Lung microvascular endothelial cell (primary cell): ENCODE data around the gene OR10H2. TPM values are rescaled to one million over a fixed set of nuclear protein-coding genes. Genes with fewer than 3 reads are reported as not detected.
"Not testable (repeated sequence)": the region's sequence is repeated elsewhere in the genome, so short reads cannot be mapped to it uniquely, and the experiment has no call there.

Source experiments
- DNase-seq, 2 donors: peaks; one replicate each; pipeline versions ENCODE4 v3.0.0 to v3.0.0-alpha.2; 2010; ENCODE audit warnings: low read depth in 2 of 2
- total RNA-seq: library from RNA; depleted of rRNA; stranded (reverse); fragments of >200 nt; gene quantifications from 2 replicates; pipeline ENCODE4 v1.2.1, GENCODE V29; 2014

OR10H2 gene
- total RNA-seq, 1 donor from 2014 or later = not detected

DNA sequence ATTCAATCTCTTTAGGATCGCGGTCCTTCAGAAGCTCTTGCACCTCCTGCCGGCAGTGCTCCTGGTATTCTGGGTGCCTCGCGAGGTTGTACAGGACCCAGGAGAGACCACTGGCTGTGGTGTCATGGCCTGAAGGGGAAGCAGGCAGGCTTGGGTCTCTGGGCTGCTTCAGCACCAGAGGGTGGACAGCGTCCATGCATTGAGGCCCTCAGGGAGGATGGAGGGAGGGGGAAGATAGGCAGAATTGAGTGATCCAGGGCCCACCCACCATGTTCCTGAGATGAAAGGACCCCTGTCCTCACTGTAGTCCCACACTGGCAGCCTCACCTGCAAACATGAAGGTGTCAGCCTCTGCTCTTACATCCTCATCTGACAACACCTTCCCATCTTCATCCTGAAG is 41.8 kb downstream of the OR10H2 start:
- no peak for DNase-seq

DNA sequence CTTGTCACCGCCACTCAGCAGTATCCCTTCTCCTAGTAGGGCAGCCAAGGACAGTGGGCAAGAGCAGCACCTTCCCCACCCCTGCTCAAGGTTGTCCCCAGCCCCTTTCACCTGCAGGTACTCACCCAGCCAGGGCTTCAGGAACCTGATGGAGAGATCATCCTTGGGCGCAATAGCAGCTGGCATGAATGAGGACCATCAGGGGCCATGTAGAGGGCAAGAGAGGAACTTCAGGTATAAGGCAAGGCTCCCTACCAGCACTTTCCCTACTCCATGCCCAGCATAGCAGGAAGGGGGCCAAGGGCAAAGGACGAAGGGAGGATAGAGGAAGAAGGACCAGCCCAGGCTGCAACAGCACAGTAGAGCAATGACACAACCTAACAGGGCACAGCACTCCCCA is 46.3 kb downstream of the OR10H2 start:
- not testable (repeated sequence) for DNase-seq

- no peak for DNase-seq
These were observed 47.4 kb downstream of the OR10H2 start for GRCh38 chr19:15775249-15775648.

DNA sequence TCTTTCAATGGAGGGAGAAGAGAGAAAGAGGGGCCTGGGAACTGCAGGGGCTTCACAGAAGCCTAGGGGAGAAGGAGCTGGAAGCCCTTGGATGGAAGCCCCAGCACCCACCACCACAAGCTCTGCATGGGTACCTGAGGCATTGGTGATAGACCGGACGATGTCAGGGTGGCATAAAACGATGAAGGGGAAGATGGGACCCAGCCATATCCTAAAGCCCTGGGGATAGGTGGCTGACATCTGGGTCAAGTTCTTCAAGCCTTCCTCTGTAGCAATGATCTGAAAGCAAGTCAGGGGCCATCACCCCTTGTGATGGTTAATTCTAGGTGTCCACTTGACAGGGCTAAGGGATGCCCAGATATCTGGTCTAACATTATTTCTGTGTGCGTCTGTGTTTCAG is 48.4 kb downstream of the OR10H2 start:
- DNase-seq = no peak

GRCh38 chr19:15776991-15777970 is 49.5 kb downstream of the OR10H2 start:
- DNase-seq = no peak

Other genes with a start within 250 kb of the OR10H2 start
- gene PGLYRP2, start 248.5 kb upstream of the OR10H2 start, total RNA-seq = not detected in 2 replicates
- gene CYP4F22, start 219.5 kb upstream of the OR10H2 start, total RNA-seq = not detected in 2 replicates
- gene CYP4F8, start 112.8 kb upstream of the OR10H2 start, total RNA-seq = not detected in 2 replicates
- gene CYP4F3, start 87.1 kb upstream of the OR10H2 start, total RNA-seq = not detected in 2 replicates
- gene CYP4F12, start 54.9 kb upstream of the OR10H2 start, total RNA-seq = not detected in 2 replicates
- gene OR10H3, start 10.0 kb downstream of the OR10H2 start, total RNA-seq = not detected in 2 replicates
- not detected in 2 replicates for gene OR10H5, start 59.6 kb downstream of the OR10H2 start, total RNA-seq
- gene OR10H1, start 87.6 kb downstream of the OR10H2 start, total RNA-seq = not detected in 2 replicates
- gene CYP4F2, start 170.1 kb downstream of the OR10H2 start, total RNA-seq = 0.22 TPM in 1 of 2 replicates, not detected in the other
- gene CYP4F11, start 206.5 kb downstream of the OR10H2 start, total RNA-seq = not detected in 2 replicates
- not detected in 2 replicates for gene OR10H4, start 221.0 kb downstream of the OR10H2 start, total RNA-seq